H1 (cell line): ENCODE measurements around the gene ADAMTS6.

Experiments
- CHD2 ChIP-seq: IDR thresholded peaks from 2 replicates; pipeline ENCODE4 v1.6.1; 2012; ENCODE audit warnings: low read length, improper control_type of control experiment
- EZH2 ChIP-seq: fragments of 200-600 bp; sonication (generic); IDR thresholded peaks from 2 replicates; pipeline ENCODE4 v1.7.1; 2012; ENCODE audit warnings: low read depth, mild to moderate bottlenecking, moderate library complexity, low read length, inconsistent platforms; ENCODE audit not compliant: severe bottlenecking
- HDAC2 ChIP-seq, 2 experiments: fragments of 300-600 bp in 1 of 2; sonication (generic) in 1 of 2; IDR thresholded peaks; 2 replicates each; pipeline ENCODE4 v1.6.1; 2011 to 2012; ENCODE audit warnings: low read depth in 2 of 2, low read length in 2 of 2, mild to moderate bottlenecking in 2 of 2, moderate library complexity in 2 of 2, borderline replicate concordance in 1 of 2, inconsistent platforms in 1 of 2
- KDM1A ChIP-seq: fragments of 200-600, 300-600 bp; sonication (generic); IDR thresholded peaks from 2 replicates; pipeline ENCODE4 v1.7.1; 2016; ENCODE audit warnings: mild to moderate bottlenecking, low read length, borderline replicate concordance
- NRF1 ChIP-seq: IDR thresholded peaks from 2 replicates; pipeline ENCODE4 v1.6.1; 2011; ENCODE audit warnings: mild to moderate bottlenecking, low read depth, low read length, improper control_type of control experiment
- POLR2A ChIP-seq, 2 experiments: IDR thresholded peaks; 1 replicate in 1 of 2; 2 replicates in 1 of 2; pipeline ENCODE4 v1.6.1; 2011; ENCODE audit warnings: low read depth in 2 of 2, low read length in 2 of 2, mild to moderate bottlenecking in 2 of 2; ENCODE audit errors: control extremely low read depth in 1 of 2
- POLR2AphosphoS5 ChIP-seq: IDR thresholded peaks from 2 replicates; pipeline ENCODE4 v1.6.1; 2011; ENCODE audit warnings: low read depth, low read length
- RAD21 ChIP-seq, 2 experiments: IDR thresholded peaks in 1 of 2; conservative IDR thresholded peaks in 1 of 2; 2 replicates each; pipeline ENCODE4 v1.6.1; 2011; ENCODE audit warnings: low read depth in 2 of 2, low read length in 2 of 2, improper control_type of control experiment in 1 of 2, inconsistent platforms in 1 of 2, mild to moderate bottlenecking in 1 of 2, moderate library complexity in 1 of 2
- RXRA ChIP-seq: IDR thresholded peaks from 2 replicates; pipeline ENCODE4 v1.6.1; 2011; ENCODE audit warnings: low read depth, mild to moderate bottlenecking, low read length, moderate library complexity; ENCODE audit not compliant: insufficient read depth
- SP2 ChIP-seq: IDR thresholded peaks from 2 replicates; pipeline ENCODE4 v1.6.1; 2012; ENCODE audit warnings: mild to moderate bottlenecking, low read length, inconsistent platforms
- TBP ChIP-seq: IDR thresholded peaks from 2 replicates; pipeline ENCODE4 v1.6.1; 2011; ENCODE audit warnings: low read depth, low read length, improper control_type of control experiment
- YY1 ChIP-seq: IDR thresholded peaks from 2 replicates; pipeline ENCODE4 v1.6.1; 2011; ENCODE audit warnings: low read depth, mild to moderate bottlenecking, low read length
- TF ChIP-seq, protein P1 (sequence below), 3 experiments: IDR thresholded peaks; 1 replicate in 2 of 3; 2 replicates in 1 of 3; pipeline versions ENCODE4 v1.5.1 to v1.6.1; 2011; ENCODE audit warnings: low read length in 3 of 3, mild to moderate bottlenecking in 3 of 3, inconsistent platforms in 2 of 3, low read depth in 1 of 3, moderate library complexity in 1 of 3; ENCODE audit not compliant: insufficient read depth in 1 of 3; ENCODE audit errors: control extremely low read depth in 1 of 3

DNA sequence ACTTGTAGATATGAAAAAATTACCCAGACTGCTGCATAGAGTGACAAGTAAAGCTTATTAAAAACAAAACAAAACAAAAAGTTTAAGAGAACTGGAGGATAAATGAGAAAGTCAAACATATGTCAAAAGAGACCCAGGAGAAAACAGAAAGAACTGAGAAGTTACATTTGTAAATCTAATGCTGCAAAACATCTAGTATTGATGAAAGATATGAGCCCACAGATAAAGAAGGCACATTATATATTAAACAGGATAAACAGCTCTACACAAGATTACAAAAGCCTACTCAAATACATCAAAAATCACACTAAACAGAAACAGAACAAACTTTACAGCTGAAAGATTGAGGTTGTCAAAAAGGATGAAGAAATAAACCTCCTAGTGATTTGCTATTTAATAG, 55.1 kb downstream of the ADAMTS6 start:
- TF ChIP-seq SP2 (no peak), POLR2A (IDR thresholded peaks at IDR 0.05; ENCODE audit: control extremely low read depth in 1 of 2, low read depth in 2 of 2, low read length in 2 of 2) (no peak), CHD2 (no peak), EZH2 (no peak), NRF1 (no peak), YY1 (no peak), POLR2AphosphoS5 (no peak), RXRA (no peak), RAD21 (IDR thresholded peaks at IDR 0.05 in 1 of 2, conservative IDR thresholded peaks at IDR 0.05 in 1 of 2; ENCODE audit: low read depth in 2 of 2, low read length in 2 of 2) (no peak), KDM1A (no peak), HDAC2 (IDR thresholded peaks at IDR 0.05; ENCODE audit: borderline replicate concordance in 1 of 2, low read depth in 2 of 2, low read length in 2 of 2) (no peak), TBP (no peak)
- TF ChIP-seq, protein P1, sequence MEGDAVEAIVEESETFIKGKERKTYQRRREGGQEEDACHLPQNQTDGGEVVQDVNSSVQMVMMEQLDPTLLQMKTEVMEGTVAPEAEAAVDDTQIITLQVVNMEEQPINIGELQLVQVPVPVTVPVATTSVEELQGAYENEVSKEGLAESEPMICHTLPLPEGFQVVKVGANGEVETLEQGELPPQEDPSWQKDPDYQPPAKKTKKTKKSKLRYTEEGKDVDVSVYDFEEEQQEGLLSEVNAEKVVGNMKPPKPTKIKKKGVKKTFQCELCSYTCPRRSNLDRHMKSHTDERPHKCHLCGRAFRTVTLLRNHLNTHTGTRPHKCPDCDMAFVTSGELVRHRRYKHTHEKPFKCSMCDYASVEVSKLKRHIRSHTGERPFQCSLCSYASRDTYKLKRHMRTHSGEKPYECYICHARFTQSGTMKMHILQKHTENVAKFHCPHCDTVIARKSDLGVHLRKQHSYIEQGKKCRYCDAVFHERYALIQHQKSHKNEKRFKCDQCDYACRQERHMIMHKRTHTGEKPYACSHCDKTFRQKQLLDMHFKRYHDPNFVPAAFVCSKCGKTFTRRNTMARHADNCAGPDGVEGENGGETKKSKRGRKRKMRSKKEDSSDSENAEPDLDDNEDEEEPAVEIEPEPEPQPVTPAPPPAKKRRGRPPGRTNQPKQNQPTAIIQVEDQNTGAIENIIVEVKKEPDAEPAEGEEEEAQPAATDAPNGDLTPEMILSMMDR (IDR thresholded peaks at IDR 0.05; ENCODE audit: control extremely low read depth in 1 of 3, insufficient read depth in 1 of 3, low read depth in 1 of 3, low read length in 3 of 3), result no peak
